ENCODE data around the gene FAM227A.

FAM227A gene

GRCh38 chr22:38611559-38611958, 44.6 kb downstream of the FAM227A start:
- no peak for DNase-seq
- no peak overlapping the region for H2BK15ac ChIP-seq (ENCODE audit: low read depth, poor library complexity, severe bottlenecking)
- no peak overlapping the region for H3K23ac ChIP-seq (ENCODE audit: low read length in 2 of 2)
- no peak overlapping the region for H3K4ac ChIP-seq (ENCODE audit: low read depth in 1 of 2, low read length in 2 of 2)
- peaks cover 5 to 16% of the 10 kb centered on the region in 2 experiments for H3K36me3 ChIP-seq (ENCODE audit: control insufficient read depth in 1 of 2, insufficient read depth in 2 of 2, low read depth in 1 of 2, low read length in 2 of 2)
- no peak overlapping the region for H3K4me2 ChIP-seq (ENCODE audit: low read length, poor library complexity, severe bottlenecking)
- H3K27me3 ChIP-seq (ENCODE audit: control insufficient read depth in 1 of 2, insufficient read depth in 1 of 2, low read length in 2 of 2): no peaks in the 10 kb centered on the region
- no peak overlapping the region for H3K9ac ChIP-seq (ENCODE audit: low read length)
- no peak overlapping the region for H3K4me3 ChIP-seq (ENCODE audit: insufficient read depth in 1 of 2, low read depth in 1 of 2, low read length in 2 of 2)
- H3K27ac ChIP-seq (ENCODE audit: low read length, poor library complexity, severe bottlenecking): no peak overlapping the region
- no peak overlapping the region for H2AK5ac ChIP-seq (ENCODE audit: low read length, severe bottlenecking)
- H2AFZ ChIP-seq (ENCODE audit: low read depth, low read length): no peak overlapping the region
- no peak overlapping the region for H2BK12ac ChIP-seq (ENCODE audit: low read length in 2 of 2)
- H2BK5ac ChIP-seq (ENCODE audit: low read depth, low read length, poor library complexity, severe bottlenecking): no peak overlapping the region
- H3K14ac ChIP-seq (ENCODE audit: low read length in 2 of 2): no peak overlapping the region
- peaks cover 4% of the 10 kb centered on the region for H3K4me1 ChIP-seq (ENCODE audit: control insufficient read depth, insufficient read depth, low read depth, low read length)
- H4K91ac ChIP-seq (ENCODE audit: low read length): no peak overlapping the region
- H3K9me3 ChIP-seq (ENCODE audit: control insufficient read depth, low read length): no peaks in the 10 kb centered on the region
- H4K8ac ChIP-seq (ENCODE audit: low read length): no peak overlapping the region
- 98% methylated on average over 5 of the region's 5 CpGs for WGBS
- H3K18ac ChIP-seq (ENCODE audit: low read depth in 1 of 2, low read length in 2 of 2): no peak overlapping the region
- no peaks in the 10 kb centered on the region for H3K79me1 ChIP-seq (replicated peaks; ENCODE audit: low read length, poor library complexity, severe bottlenecking)
- H2BK120ac ChIP-seq (ENCODE audit: low read depth, low read length): no peak overlapping the region

GRCh38 chr22:38610234-38610633, 46.0 kb downstream of the FAM227A start:
- H3K9me3 ChIP-seq (ENCODE audit: control insufficient read depth, low read length): no peaks in the 10 kb centered on the region
- peaks cover 0 to 7% of the 10 kb centered on the region in 2 experiments for H3K36me3 ChIP-seq (ENCODE audit: control insufficient read depth in 1 of 2, insufficient read depth in 2 of 2, low read depth in 1 of 2, low read length in 2 of 2)
- no peak overlapping the region for H3K4me3 ChIP-seq (ENCODE audit: insufficient read depth in 1 of 2, low read depth in 1 of 2, low read length in 2 of 2)
- no peak overlapping the region for H2AK5ac ChIP-seq (ENCODE audit: low read length, severe bottlenecking)
- no peak overlapping the region for H4K91ac ChIP-seq (ENCODE audit: low read length)
- no peak overlapping the region for H2AFZ ChIP-seq (ENCODE audit: low read depth, low read length)
- H3K9ac ChIP-seq (ENCODE audit: low read length): no peak overlapping the region
- DNase-seq: no peak
- H3K18ac ChIP-seq (ENCODE audit: low read depth in 1 of 2, low read length in 2 of 2): no peak overlapping the region
- no peaks in the 10 kb centered on the region for H3K79me1 ChIP-seq (replicated peaks; ENCODE audit: low read length, poor library complexity, severe bottlenecking)
- no peaks in the 10 kb centered on the region for H3K27me3 ChIP-seq (ENCODE audit: control insufficient read depth in 1 of 2, insufficient read depth in 1 of 2, low read length in 2 of 2)
- no peak overlapping the region for H3K4me2 ChIP-seq (ENCODE audit: low read length, poor library complexity, severe bottlenecking)
- H3K14ac ChIP-seq (ENCODE audit: low read length in 2 of 2): no peak overlapping the region
- H3K23ac ChIP-seq (ENCODE audit: low read length in 2 of 2): no peak overlapping the region
- H4K8ac ChIP-seq (ENCODE audit: low read length): no peak overlapping the region
- no peak overlapping the region for H3K4ac ChIP-seq (ENCODE audit: low read depth in 1 of 2, low read length in 2 of 2)
- WGBS: 95% methylated on average over 5 of the region's 5 CpGs
- no peak overlapping the region for H3K27ac ChIP-seq (ENCODE audit: low read length, poor library complexity, severe bottlenecking)
- no peak overlapping the region for H2BK15ac ChIP-seq (ENCODE audit: low read depth, poor library complexity, severe bottlenecking)
- peaks cover 3% of the 10 kb centered on the region for H3K4me1 ChIP-seq (ENCODE audit: control insufficient read depth, insufficient read depth, low read depth, low read length)
- H2BK120ac ChIP-seq (ENCODE audit: low read depth, low read length): no peak overlapping the region
- H2BK12ac ChIP-seq (ENCODE audit: low read length in 2 of 2): no peak overlapping the region
- H2BK5ac ChIP-seq (ENCODE audit: low read depth, low read length, poor library complexity, severe bottlenecking): no peak overlapping the region

- Histone ChIP-seq H2AK5ac (ENCODE audit: low read length, severe bottlenecking) (no peak overlapping the region), H3K27ac (ENCODE audit: low read length, poor library complexity, severe bottlenecking) (no peak overlapping the region), H3K9me3 (ENCODE audit: control insufficient read depth, low read length) (no peaks in the 10 kb centered on the region), H3K4me3 (ENCODE audit: insufficient read depth in 1 of 2, low read depth in 1 of 2, low read length in 2 of 2) (no peak overlapping the region), H3K14ac (ENCODE audit: low read length in 2 of 2) (no peak overlapping the region), H2BK15ac (ENCODE audit: low read depth, poor library complexity, severe bottlenecking) (no peak overlapping the region), H2BK120ac (ENCODE audit: low read depth, low read length) (no peak overlapping the region), H3K9ac (ENCODE audit: low read length) (no peak overlapping the region), H4K91ac (ENCODE audit: low read length) (no peak overlapping the region), H3K23ac (ENCODE audit: low read length in 2 of 2) (no peak overlapping the region), H3K79me1 (replicated peaks; ENCODE audit: low read length, poor library complexity, severe bottlenecking) (no peaks in the 10 kb centered on the region), H2BK5ac (ENCODE audit: low read depth, low read length, poor library complexity, severe bottlenecking) (no peak overlapping the region), H3K4me2 (ENCODE audit: low read length, poor library complexity, severe bottlenecking) (no peak overlapping the region), H3K36me3 (ENCODE audit: control insufficient read depth in 1 of 2, insufficient read depth in 2 of 2, low read depth in 1 of 2, low read length in 2 of 2) (peaks cover 0 to 6% of the 10 kb centered on the region in 2 experiments), H3K27me3 (ENCODE audit: control insufficient read depth in 1 of 2, insufficient read depth in 1 of 2, low read length in 2 of 2) (no peaks in the 10 kb centered on the region), H2BK12ac (ENCODE audit: low read length in 2 of 2) (no peak overlapping the region), H3K4me1 (ENCODE audit: control insufficient read depth, insufficient read depth, low read depth, low read length) (peaks cover 3% of the 10 kb centered on the region), H3K4ac (ENCODE audit: low read depth in 1 of 2, low read length in 2 of 2) (no peak overlapping the region), H4K8ac (ENCODE audit: low read length) (no peak overlapping the region), H2AFZ (ENCODE audit: low read depth, low read length) (no peak overlapping the region), H3K18ac (ENCODE audit: low read depth in 1 of 2, low read length in 2 of 2) (no peak overlapping the region)
- 97% methylated on average over 11 of the region's 13 CpGs for WGBS
- DNase-seq: no peak
Observed at GRCh38 chr22:38608992-38609750, 47.0 kb downstream of the FAM227A start.

- Histone ChIP-seq H3K27ac (ENCODE audit: low read length, poor library complexity, severe bottlenecking) (no peak overlapping the region), H3K9me3 (ENCODE audit: control insufficient read depth, low read length) (no peaks in the 10 kb centered on the region), H4K8ac (ENCODE audit: low read length) (no peak overlapping the region), H3K27me3 (ENCODE audit: control insufficient read depth in 1 of 2, insufficient read depth in 1 of 2, low read length in 2 of 2) (no peaks in the 10 kb centered on the region), H3K14ac (ENCODE audit: low read length in 2 of 2) (no peak overlapping the region), H2BK120ac (ENCODE audit: low read depth, low read length) (no peak overlapping the region), H3K9ac (ENCODE audit: low read length) (no peak overlapping the region), H3K79me1 (replicated peaks; ENCODE audit: low read length, poor library complexity, severe bottlenecking) (no peaks in the 10 kb centered on the region), H2BK15ac (ENCODE audit: low read depth, poor library complexity, severe bottlenecking) (no peak overlapping the region), H2AFZ (ENCODE audit: low read depth, low read length) (no peak overlapping the region), H2BK5ac (ENCODE audit: low read depth, low read length, poor library complexity, severe bottlenecking) (no peak overlapping the region), H3K4ac (ENCODE audit: low read depth in 1 of 2, low read length in 2 of 2) (no peak overlapping the region), H2AK5ac (ENCODE audit: low read length, severe bottlenecking) (no peak overlapping the region), H3K23ac (ENCODE audit: low read length in 2 of 2) (no peak overlapping the region), H4K91ac (ENCODE audit: low read length) (no peak overlapping the region), H3K36me3 (ENCODE audit: control insufficient read depth in 1 of 2, insufficient read depth in 2 of 2, low read depth in 1 of 2, low read length in 2 of 2) (peaks cover 0 to 6% of the 10 kb centered on the region in 2 experiments), H3K4me3 (ENCODE audit: insufficient read depth in 1 of 2, low read depth in 1 of 2, low read length in 2 of 2) (no peak overlapping the region), H3K4me2 (ENCODE audit: low read length, poor library complexity, severe bottlenecking) (no peak overlapping the region), H2BK12ac (ENCODE audit: low read length in 2 of 2) (no peak overlapping the region), H3K18ac (ENCODE audit: low read depth in 1 of 2, low read length in 2 of 2) (no peak overlapping the region), H3K4me1 (ENCODE audit: control insufficient read depth, insufficient read depth, low read depth, low read length) (peaks cover 3% of the 10 kb centered on the region)
- 86% methylated on average over 3 of the region's 3 CpGs for WGBS
- DNase-seq: no peak
Observed at GRCh38 chr22:38607680-38608079, 48.5 kb downstream of the FAM227A start.
